Sigmoid colon (tissue), 4 donors: ENCODE data around the gene HAPLN3.

Experiments
- POLR2A ChIP-seq, 2 donors: fragments of 450-650 bp; IDR thresholded peaks; one replicate each; pipeline ENCODE4 v1.6.1; 2016; ENCODE audit warnings: antibody characterized with exemption in 2 of 2, mild to moderate bottlenecking in 2 of 2, moderate library complexity in 2 of 2
- POLR2AphosphoS5 ChIP-seq, 4 donors: sonication (generic); formaldehyde crosslinking; IDR thresholded peaks; one replicate each; pipeline ENCODE4 v1.6.1; 2017; ENCODE audit warnings: antibody characterized with exemption in 4 of 4
- TF ChIP-seq, protein P1 (sequence below), 4 experiments: fragments of 450-650 bp in 3 of 4; fragments of 200-600 bp in 1 of 4; IDR thresholded peaks; one replicate each; pipeline ENCODE4 v1.5.1; 2016 to 2019; ENCODE audit warnings: antibody characterized with exemption in 4 of 4, mild to moderate bottlenecking in 3 of 4, moderate library complexity in 2 of 4

DNA sequence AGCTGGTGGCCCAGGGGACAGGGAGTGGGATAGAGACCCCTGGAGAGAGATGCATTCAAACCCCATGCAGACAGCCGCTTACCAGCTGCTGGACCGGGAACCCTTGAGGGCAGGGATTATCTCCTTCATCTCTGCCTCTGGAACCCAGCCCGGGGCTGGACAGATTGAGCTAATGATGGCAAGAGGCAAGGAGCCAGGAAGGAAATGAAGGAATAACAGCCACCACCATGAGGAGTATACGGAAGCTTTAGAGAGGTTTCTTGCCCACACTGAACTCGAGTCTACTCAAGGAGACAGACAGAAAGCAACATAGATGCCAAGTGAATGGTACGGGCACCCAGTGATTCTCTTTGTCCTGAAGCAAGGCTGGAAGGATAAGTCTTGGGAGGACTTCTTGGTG lies 23.2 kb downstream of the HAPLN3 start:
- TF ChIP-seq POLR2AphosphoS5 (IDR thresholded peaks at IDR 0.05) (no peak), POLR2A (IDR thresholded peaks at IDR 0.05) (no peak)
- TF ChIP-seq, protein P1, sequence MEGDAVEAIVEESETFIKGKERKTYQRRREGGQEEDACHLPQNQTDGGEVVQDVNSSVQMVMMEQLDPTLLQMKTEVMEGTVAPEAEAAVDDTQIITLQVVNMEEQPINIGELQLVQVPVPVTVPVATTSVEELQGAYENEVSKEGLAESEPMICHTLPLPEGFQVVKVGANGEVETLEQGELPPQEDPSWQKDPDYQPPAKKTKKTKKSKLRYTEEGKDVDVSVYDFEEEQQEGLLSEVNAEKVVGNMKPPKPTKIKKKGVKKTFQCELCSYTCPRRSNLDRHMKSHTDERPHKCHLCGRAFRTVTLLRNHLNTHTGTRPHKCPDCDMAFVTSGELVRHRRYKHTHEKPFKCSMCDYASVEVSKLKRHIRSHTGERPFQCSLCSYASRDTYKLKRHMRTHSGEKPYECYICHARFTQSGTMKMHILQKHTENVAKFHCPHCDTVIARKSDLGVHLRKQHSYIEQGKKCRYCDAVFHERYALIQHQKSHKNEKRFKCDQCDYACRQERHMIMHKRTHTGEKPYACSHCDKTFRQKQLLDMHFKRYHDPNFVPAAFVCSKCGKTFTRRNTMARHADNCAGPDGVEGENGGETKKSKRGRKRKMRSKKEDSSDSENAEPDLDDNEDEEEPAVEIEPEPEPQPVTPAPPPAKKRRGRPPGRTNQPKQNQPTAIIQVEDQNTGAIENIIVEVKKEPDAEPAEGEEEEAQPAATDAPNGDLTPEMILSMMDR (IDR thresholded peaks at IDR 0.05), result no peak
